Occipital lobe (tissue), 2 donors: ENCODE results near the gene SNRNP70. TPM values are rescaled to one million over a fixed set of nuclear protein-coding genes. Genes with fewer than 3 reads are reported as not detected.
A peak's percentile ranks its signal among the peaks of the same experiment; 100 is the strongest.
"Not testable (repeated sequence)": the region's sequence is repeated elsewhere in the genome, so short reads cannot be mapped to it uniquely, and the experiment has no call there.

Source experiments
- DNase-seq: peaks from one replicate; lab custom pipeline; 2025; lab: John Stamatoyannopoulos, UW
- total RNA-seq: library from RNA; depleted of rRNA; stranded (reverse); fragments of >200 nt; gene quantifications from one replicate; pipeline ENCODE4 v1.2.3, GENCODE V29; 2014

Gene SNRNP70, protein sequence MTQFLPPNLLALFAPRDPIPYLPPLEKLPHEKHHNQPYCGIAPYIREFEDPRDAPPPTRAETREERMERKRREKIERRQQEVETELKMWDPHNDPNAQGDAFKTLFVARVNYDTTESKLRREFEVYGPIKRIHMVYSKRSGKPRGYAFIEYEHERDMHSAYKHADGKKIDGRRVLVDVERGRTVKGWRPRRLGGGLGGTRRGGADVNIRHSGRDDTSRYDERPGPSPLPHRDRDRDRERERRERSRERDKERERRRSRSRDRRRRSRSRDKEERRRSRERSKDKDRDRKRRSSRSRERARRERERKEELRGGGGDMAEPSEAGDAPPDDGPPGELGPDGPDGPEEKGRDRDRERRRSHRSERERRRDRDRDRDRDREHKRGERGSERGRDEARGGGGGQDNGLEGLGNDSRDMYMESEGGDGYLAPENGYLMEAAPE
- total RNA-seq, result 112 TPM

DNA sequence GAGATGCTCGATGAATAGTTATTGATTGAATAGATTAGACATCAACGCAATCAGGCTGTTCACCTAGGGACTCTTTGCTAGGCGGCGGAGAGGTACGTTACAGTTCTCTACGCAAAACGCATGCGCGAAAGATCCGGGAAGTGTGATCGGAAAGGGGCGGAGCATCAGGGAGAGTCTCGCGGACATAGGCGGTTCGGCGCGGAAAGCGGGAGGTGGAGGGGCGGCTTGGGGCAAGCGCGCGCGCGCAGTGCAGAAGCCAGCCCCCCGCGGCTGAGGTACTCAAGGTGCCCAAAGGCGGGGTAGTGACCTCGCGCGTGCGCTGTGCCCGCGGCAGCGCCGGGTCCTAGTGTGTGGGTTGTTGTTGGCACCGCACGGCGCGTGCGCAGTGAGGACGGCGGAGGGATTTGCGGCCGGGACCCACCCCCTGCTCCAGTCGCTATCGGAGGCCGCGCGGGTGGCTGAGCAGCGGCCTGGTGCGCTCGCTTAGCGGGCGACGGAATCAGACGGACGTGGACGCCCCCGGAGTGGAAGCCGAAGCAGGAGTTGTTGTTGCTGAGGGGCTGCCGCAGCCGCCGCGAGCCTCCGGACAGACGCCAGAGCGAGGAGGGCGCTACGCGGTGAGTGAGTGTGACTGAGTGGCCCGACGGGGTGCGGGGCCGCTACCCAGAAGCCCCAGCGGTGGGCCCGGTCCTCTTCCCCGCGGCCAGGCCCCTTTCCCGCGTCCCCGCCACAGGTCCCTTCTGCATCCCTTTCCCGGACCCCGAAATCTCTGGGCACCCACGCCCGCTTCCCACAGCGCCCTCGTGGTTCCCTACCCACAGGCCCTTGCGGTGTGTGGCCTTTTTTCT lies at the start of gene SNRNP70:
Gene SNRNP70 (plus strand): TSS at position 432 of the 848 bp plus-strand sequence. CDS start 964 bp downstream, outside the sequence.
- peak; percentile 95 for DNase-seq

DNA sequence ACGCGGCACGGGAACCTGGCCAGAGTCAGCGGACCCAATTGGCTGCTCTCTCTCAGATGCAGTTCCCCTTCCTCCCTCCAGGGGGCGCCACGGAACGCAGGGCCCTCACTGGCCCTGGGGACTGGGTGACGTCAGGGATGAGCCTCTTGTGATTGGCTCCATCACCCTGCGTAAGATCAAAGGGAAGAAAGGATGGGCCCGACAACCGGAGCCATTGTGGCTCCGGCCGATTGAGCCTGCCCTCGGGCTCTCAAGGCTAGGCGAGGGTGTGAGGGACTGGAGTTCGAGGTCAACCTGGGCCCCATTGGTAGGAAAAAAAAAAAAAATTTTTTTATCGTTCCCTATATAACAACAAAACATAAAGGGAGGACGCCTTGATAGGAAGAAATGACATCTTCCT lies 48.4 kb upstream of the SNRNP70 start, which contains the start of gene CGB1:
Gene CGB1 (minus strand): TSS at position 81 of the 400 bp plus-strand sequence. CDS start 184 bp downstream, outside the sequence.
- DNase-seq, result not testable (repeated sequence)

DNA sequence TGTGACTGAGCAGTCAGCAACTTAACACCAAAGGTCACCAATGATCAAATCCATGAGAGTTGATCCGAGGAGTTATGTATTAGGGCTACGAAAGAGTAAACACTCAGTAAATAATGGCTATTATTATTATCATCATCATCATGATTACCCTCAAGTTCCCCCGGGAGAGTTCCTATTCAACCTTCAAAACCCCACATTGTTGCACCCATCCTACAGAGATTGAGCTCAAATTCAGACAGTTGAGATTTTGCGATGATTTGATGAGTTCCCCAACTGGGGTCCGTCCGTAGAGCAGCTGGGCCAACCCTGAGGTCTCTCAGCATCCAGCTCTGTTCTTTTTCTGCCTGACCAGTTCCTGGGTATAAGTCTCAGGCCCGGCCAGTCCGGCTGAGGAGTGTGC lies 47.1 kb upstream of the SNRNP70 start:
- DNase-seq, result not testable (repeated sequence)

DNA sequence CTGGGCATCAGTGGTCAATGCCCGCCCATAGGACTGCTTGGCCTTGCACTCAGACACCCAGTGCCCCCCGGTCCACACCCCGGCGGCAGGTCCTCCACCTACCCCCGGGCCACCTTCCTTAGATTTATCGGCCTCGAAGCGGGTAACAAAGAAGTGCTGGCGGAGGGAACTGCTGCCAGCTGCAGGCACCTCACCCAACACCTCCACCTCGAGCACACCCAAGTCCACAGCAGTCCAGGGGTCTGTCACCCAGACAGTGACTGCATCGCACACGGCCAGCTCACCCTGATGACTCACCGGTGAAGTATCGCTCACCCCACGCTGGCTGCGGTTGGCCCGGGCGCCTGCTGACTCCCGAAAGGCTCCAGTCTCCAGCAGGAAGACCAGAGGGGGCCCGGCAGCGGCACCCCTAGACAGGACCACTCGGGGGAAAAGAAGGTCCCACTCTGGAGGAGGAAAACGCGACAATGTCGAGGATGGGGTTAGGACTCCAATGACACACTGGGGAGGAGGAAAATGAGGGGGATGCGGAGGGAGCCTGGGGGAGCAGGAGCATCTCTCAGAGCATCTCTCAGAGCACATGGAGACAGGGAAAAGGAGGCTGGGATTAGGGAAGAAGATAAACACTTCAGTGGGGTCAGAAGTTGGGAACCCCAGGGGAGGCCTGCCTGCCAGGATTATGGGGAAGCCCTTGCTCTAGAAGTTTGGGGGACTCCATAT lies 46.5 kb upstream of the SNRNP70 start:
- DNase-seq, result not testable (repeated sequence)

DNA sequence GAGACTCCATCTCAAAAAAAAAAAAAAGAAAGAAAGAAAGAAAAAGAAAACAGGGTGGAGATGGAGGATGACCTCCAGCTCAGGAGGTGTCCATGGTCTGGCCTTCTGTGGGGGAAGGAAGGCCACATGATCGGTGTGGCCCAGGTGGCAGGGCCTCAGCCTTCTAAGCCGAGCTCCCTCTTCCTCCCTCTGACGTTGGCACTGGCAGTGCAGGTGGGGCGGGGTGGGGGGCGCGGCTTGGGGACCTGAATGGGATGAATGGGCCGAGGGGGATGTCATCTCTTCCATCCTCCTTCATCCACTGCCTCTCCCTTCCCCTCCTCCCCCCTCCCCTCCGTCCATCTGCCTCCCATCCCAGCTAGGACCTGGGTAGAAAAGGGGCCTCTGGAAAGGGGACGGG lies 45.5 kb upstream of the SNRNP70 start:
- not testable (repeated sequence) for DNase-seq

DNA sequence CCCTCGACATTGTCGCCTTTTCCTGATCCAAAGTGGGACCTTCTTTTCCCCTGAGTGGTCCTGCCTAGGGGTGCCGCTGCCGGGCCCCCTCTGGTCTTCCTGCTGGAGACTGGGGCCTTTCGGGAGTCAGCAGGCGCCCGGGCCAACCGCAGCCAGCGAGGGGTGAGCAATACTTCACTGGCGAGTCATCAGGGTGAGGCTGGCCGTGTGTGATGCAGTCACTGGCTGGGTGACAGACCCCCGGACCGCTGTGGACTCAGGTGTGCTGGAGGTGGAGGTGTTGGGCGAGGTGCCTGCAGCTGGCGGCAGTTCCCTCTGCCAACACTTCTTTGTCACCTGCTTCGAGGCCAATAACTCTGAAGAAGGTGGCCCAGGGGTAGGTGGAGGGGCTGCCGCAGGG lies 43.1 kb upstream of the SNRNP70 start:
- no peak for DNase-seq

DNA sequence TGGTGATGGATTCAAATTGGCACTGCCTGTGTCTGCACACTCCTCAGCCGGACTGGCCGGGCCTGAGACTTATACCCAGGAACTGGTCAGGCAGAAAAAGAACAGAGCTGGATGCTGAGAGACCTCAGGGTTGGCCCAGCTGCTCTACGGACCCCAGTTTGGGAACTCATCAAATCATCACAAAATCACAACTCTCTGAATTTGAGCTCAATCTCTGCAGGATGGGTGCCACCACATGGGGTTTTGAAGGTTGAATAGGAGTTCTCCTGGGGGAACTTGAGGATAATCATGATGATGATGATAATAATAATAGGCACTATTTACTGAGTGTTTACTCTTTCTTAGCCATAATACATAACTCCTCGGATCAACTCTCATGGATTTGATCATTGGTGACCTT lies 42.6 kb upstream of the SNRNP70 start:
- not testable (repeated sequence) for DNase-seq

DNA sequence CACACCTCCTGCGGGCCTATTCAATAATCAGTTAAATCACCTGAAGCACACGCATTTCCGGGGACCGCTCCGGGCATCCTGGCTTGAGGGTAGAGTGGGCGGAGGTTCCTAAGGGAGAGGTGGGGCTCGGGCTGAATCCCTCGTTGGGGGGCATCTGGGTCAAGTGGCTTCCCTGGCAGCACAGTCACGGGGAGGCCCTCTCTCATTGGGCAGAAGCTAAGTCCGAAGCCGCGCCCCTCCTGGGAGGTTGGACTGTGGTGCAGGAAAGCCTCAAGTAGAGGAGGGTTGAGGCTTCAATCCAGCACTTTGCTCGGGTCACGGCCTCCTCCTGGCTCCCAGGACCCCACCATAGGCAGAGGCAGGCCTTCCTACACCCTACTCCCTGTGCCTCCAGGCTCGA lies 41.7 kb upstream of the SNRNP70 start, which contains the start of gene CGB5:
Gene CGB5 (plus strand): TSS at position 301 of the 400 bp plus-strand sequence. CDS start 362 bp downstream, outside the sequence.
- DNase-seq, result not testable (repeated sequence)

DNA sequence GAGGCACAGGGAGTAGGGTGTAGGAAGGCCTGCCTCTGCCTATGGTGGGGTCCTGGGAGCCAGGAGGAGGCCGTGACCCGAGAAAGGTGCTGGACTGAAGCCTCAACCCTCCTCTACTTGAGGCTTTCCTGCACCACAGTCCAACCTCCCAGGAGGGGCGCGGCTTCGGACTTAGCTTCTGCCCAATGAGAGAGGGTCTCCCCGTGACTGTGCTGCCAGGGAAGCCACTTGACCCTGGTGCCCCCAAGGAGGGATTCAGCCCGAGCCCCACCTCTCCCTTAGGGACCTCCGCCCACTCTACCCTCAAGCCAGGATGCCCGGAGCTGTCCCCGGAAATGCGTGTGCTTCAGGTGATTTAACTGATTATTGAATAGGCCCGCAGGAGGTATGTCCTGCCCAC lies 36.2 kb upstream of the SNRNP70 start, which contains the start of gene CGB8:
Gene CGB8 (minus strand): TSS at position 101 of the 400 bp plus-strand sequence. CDS start 372 bp downstream, outside the sequence.
- DNase-seq, result not testable (repeated sequence)

DNA sequence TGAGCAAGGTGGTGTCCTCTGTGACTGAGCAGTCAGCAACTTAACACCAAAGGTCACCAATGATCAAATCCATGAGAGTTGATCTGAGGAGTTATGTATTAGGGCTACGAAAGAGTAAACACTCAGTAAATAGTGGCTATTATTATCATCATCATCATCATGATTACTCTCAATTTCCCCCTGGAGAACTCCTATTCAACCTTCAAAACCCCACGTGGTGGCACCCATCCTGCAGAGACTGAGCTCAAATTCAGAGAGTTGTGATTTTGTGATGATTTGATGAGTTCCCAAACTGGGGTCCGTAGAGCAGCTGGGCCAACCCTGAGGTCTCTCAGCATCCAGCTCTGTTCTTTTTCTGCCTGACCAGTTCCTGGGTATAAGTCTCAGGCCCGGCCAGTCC lies 35.4 kb upstream of the SNRNP70 start:
- not testable (repeated sequence) for DNase-seq

DNA sequence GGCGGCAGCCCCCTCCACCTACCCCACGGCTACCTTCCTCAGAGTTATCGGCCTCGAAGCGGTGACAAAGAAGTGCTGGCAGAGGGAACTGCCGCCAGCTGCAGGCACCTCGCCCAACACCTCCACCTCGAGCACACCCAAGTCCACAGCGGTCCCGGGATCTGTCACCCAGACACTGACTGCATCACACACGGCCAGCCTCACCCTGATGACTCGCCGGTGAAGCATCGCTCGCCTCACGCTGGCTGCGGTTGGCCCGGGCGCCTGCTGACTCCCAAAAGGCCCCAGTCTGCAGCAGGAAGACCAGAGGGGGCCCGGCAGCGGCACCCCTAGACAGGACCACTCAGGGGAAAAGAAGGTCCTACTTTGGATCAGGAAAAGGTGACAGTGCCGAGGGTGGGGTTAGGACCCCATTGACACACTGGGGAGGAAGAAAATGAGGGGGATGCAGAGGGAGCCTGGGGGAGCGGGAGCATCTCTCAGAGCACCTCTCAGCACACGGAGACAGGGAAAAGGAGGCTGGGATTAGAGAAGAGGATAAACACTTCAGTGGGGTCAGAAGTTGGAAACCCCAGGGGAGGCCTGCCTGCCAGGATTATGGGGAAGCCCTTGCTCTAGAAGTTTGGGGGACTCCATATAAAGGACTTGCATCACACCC lies 34.7 kb upstream of the SNRNP70 start:
- not testable (repeated sequence) for DNase-seq

DNA sequence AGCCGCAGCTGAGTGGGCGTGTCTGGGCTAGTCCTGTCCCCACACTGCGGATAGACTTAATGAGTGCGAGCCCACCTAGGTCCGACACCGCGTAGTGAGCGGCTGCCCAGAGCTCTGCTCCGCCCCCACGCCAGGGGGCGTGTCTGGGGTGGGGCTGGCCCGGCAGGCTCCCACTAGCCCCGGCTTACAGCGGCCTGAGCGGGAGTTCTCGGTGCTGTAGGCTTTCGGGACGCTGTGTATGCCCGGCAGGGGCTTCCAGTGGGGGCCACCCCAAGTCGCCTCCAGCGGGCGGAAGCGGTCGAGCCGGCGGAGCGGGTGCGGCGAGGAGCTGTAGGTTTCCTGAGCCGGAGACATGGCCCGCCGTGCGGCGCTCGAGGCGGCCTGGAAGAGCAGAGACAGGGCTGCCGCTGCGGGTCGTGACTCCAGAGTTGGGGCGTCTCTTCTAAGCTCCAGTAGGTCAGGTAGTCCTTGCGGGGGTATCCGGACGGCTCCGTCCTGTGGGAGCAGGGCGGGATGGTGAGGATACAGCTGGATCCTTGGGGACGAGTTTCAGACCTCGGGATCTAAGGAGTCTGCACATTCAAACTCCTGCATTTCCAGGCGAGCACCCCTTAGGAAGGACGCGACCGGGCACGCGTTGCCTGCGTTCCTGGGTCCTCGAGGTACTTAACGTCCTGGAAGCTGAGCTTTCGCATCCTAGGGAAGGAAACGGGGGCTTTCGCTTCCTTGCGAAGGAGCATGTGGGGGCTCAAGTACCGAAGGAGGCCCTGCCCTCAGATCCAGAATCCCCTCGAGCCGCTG lies 28.9 kb upstream of the SNRNP70 start:
- DNase-seq, result no peak

DNA sequence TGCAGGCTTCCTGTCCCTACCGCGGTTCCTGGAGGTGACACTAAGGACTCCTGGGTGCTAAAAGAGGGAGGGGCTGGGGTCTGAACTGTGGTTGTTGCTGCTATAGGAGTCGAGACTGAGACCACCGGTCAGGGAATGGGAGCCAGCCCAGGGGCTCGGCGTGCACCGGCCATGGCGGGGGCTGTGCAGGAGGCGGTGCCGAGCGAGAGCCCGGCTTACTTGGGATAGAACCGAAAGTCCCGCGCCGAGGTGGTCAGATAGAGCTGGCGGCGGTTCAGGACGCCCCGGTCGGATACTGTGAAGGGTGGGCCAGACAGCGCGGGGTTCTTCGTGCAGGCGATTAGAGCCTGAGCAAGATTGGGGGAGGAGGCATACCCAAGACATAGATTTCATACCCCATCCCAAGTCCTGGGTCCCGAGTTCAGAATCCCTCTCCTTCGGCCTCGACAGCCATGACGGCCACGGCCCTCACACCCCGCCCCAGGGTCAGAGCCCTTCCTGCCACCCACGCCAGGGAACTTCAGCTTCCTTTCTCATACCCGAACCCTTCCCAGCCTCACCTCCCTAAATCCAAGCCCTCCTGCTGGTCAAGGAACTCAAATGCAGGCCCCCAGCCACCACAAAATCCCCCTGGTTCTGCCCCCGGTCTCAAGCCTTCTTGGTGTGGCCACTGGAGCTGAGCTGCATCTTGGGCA lies 28.2 kb upstream of the SNRNP70 start:
- not testable (repeated sequence) for DNase-seq

DNA sequence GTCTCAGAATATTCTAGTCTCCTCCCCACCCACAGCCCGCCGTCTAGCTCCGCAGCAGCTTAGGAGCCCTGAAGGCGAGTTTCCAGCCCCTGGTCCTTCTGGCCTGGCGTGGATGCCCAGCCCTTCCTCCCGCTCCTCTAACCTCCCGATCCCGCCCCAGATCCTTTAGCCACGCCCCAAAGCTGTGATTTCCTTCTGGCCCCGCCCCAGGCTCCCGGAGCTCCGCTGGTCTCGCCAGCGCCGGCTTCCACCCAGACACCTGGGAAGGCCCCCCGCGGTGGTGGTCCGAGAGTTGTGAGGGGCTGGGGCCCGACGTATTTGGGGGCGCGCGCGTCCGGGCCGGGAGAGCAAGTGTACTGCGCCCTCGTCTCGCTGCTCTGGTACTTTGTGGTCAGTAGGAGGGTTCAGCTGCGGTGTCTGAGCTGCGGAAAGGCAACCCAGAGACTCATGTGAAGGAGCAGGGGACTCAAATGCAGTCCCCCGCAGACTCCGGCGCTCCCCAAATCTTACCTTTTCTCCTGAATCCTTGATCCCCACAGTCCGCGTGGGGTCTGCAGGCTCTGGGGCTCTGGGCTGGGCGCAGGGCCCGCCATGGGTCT lies 27.5 kb upstream of the SNRNP70 start, which contains the start of gene CGB7:
Gene CGB7 (minus strand): TSS at position 114 of the 599 bp plus-strand sequence. CDS start 2,374 bp downstream, outside the sequence.
- DNase-seq, result no peak

DNA sequence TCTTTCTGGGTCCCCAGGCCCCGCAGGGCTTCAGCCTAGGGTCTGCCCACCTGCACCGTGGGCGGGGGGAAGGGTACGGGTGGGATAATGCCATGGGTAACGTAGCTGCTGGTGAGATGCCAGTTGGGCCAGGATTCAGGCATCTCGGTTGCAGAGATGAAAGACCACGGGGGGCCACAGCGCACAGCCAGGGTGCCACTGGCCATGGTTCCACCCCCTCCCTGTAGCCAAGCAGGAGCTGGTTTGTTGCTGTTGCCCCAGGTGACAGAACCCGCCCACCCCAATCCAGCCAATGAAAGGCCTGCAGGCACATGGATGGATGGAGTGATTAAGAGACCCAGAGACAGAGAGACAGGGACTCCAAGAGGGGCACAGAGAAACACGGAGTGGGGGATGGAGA lies 26.7 kb upstream of the SNRNP70 start:
- no peak for DNase-seq

DNA sequence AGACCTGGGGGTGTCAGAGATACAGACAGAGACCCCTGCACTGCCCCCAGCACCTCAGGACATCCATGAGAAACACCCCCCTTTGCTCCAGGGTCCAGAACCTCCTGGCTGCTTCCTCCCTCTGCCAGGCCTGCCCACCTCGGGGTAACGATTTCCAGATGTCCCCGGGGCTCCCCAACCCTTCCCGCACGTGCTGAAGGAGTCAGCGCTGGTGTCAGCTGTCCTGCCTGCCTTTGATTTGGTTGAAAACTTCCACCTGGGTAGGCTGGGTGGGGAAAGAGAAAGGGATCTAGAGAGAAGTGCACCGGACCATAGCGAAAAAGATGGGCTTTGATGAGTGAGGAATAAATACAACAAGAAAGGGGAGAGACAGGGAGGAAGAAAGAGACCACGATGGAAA lies 26.2 kb upstream of the SNRNP70 start:
- no peak for DNase-seq

DNA sequence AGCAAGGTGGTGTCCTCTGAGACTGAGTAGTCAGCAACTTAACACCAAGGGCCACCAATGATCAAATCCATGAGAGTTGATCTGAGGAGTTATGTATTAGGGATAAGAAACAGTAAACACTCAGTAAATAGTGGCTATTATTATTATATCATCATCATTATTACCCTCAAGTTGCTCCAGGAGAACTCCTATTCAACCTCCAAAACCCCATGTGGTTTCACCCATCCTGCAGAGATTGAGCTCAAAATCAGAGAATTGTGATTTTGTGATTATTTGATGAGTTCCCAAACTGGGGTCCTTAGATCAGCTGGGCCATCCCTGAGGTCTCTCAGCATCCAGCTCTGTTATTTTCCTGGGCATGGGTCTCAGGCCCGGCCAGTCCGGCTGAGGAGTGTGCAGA lies 24.3 kb upstream of the SNRNP70 start:
- DNase-seq, result no peak

DNA sequence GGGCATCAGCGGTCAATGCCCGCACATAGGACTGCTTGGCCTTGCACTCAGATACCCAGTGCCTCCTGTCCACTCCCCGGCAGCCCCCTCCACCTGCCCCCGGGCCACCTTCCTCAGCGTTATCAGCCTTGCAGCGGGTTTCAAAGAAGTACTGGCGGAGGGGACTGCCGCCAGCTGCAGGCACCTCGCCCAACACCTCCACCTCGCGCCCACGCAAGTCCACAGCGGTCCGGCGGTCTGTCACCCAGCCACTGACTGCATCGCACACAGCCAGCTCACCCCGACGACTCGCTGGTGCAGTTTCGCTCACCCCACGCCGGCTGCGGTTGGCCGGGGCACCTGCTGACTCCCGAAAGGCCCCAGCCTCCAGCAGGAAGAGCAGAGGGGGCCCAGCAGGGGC lies 23.8 kb upstream of the SNRNP70 start:
- DNase-seq, result no peak
